Upper lobe of right lung (tissue), 1 donor: ENCODE data around the gene ABCB11. TPM values are rescaled to one million over a fixed set of nuclear protein-coding genes. Genes with fewer than 3 reads are reported as not detected.

Source experiments
- ATAC-seq: fragments of 200-7000 bp; cut with Tn5 transposase; one replicate; pipeline ENCODE4 v1.9.1; 2020; ENCODE audit warnings: mild to moderate bottlenecking, moderate library complexity
- DNase-seq: peaks from one replicate; pipeline ENCODE4 v3.0.0-alpha.2; 2020
- H3K27ac ChIP-seq: fragments of 200-600 bp; one replicate; pipeline ENCODE4 v1.8.0; 2022
- H3K27me3 ChIP-seq: fragments of 200-600 bp; one replicate; pipeline ENCODE4 v1.8.0; 2022; ENCODE audit warnings: mild to moderate bottlenecking
- H3K36me3 ChIP-seq: fragments of 200-600 bp; one replicate; pipeline ENCODE4 v1.8.0; 2022
- H3K4me1 ChIP-seq: fragments of 200-600 bp; one replicate; pipeline ENCODE4 v1.8.0; 2022
- H3K4me3 ChIP-seq: fragments of 200-600 bp; one replicate; pipeline ENCODE4 v1.8.0; 2022; ENCODE audit warnings: mild to moderate bottlenecking
- H3K9me3 ChIP-seq: fragments of 200-600 bp; one replicate; pipeline ENCODE4 v1.8.0; 2022
- CTCF ChIP-seq: fragments of 200-600 bp; IDR thresholded peaks from one replicate; pipeline ENCODE4 v1.8.0; 2022; ENCODE audit warnings: antibody characterized with exemption
- intact Hi-C: fragments of 100-400 bp; cut with DNase I; formaldehyde crosslinking; loops from one replicate; pipeline ENCODE4 v1.11.0; 2022
- long read RNA-seq: library from polyadenylated mRNA; unstranded; transcript quantifications from one replicate; pipeline ENCODE4 v2.0.0, GENCODE V29; 2021
- total RNA-seq: library from RNA; stranded (reverse); fragmentation: NEBNext Ultra II Directional; extraction: Animal tissue kit (Norgen Biotek cat#: 25700); gene quantifications from one replicate; pipeline ENCODE4 v1.2.1, GENCODE V29; 2021
- donor health status: DM: no; HTN: yes; CAD: no; lungs with severe emphysema.

Gene ABCB11
- total RNA-seq: 0.06 TPM
- long read RNA-seq: 0 reads

- intact Hi-C loops: no loop called here
- TF ChIP-seq CTCF: no peak
- Histone ChIP-seq H3K27ac (no peak within 1 kb of the TSS), H3K27me3 (no peaks in the 10 kb centered on the region), H3K36me3 (no peaks in the 10 kb centered on the region), H3K4me3 (no peak within 1 kb of the TSS), H3K4me1 (no peaks in the 10 kb centered on the region), H3K9me3 (no peaks in the 10 kb centered on the region)
- ATAC-seq (no peak), DNase-seq (no peak)
These were observed at the start of gene ABCB11 for GRCh38 chr2:169031202-169031601. Gene ABCB11 (minus strand): TSS chr2:169031324. CDS start chr2:169018125, 13,199 bp downstream.

- peak; percentile 69 for ATAC-seq
- intact Hi-C loops: no loop called here
- DNase-seq: no peak
- H3K27ac ChIP-seq: no peak overlapping the region
- no peak for TF ChIP-seq CTCF
- H3K27me3 ChIP-seq: no peaks in the 10 kb centered on the region
- no peaks in the 10 kb centered on the region for H3K4me1 ChIP-seq
- no peak overlapping the region for H3K4me3 ChIP-seq
- H3K36me3 ChIP-seq: no peaks in the 10 kb centered on the region
- peaks cover 5% of the 10 kb centered on the region for H3K9me3 ChIP-seq
These were observed 49.3 kb upstream of the ABCB11 start for GRCh38 chr2:169080250-169081069.

GRCh38 chr2:169077674-169078240, 46.6 kb upstream of the ABCB11 start:
- ATAC-seq (no peak), DNase-seq (no peak)
- H3K4me3 ChIP-seq: no peak overlapping the region
- H3K36me3 ChIP-seq: no peaks in the 10 kb centered on the region
- no peaks in the 10 kb centered on the region for H3K27me3 ChIP-seq
- intact Hi-C loops: no loop called here
- no peak for TF ChIP-seq CTCF
- no peaks in the 10 kb centered on the region for H3K4me1 ChIP-seq
- no peaks in the 10 kb centered on the region for H3K9me3 ChIP-seq
- no peak overlapping the region for H3K27ac ChIP-seq

DNA sequence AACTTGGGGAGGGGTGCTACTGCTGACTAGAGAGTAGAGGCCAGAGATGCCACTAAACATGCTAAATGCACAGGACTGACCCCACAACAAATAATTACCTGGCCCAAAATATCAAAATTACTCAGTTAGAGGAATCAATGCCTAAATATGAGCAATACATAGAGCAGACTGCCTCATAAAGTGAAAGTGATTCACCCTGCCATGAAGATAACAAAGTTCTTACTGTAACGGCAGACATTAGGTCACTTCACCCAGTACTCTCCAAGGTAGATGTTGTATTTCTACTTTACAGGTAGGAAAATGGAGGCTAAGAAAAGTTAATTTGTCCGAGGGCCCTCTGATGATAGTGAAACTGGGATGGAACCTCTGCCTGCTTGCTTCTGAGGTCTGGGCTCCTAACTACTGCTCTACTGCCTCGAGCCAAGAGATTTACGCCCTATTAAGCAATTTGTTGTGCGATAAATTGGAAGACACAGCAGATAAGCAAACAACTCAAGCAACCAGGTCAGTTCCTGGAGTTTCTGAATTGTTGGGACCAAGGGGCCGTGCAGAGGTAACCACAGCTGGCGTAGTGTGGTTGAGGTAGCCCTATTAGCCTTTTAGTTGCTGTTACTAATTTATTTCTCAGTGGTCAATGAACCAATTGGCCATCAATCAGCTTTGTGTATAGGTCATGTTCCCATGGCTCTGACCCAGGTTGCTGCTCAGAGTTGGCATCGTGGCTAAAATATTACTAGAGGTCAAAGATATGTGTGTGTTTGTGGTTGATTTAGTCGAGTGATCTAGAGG, 43.0 kb upstream of the ABCB11 start:
- H3K27me3 ChIP-seq: no peaks in the 10 kb centered on the region
- no peaks in the 10 kb centered on the region for H3K36me3 ChIP-seq
- H3K4me3 ChIP-seq: no peak overlapping the region
- ATAC-seq (no peak), DNase-seq (no peak)
- no peaks in the 10 kb centered on the region for H3K9me3 ChIP-seq
- no peaks in the 10 kb centered on the region for H3K4me1 ChIP-seq
- no peak for TF ChIP-seq CTCF
- intact Hi-C loops: no loop called here
- H3K27ac ChIP-seq: no peak overlapping the region

DNA sequence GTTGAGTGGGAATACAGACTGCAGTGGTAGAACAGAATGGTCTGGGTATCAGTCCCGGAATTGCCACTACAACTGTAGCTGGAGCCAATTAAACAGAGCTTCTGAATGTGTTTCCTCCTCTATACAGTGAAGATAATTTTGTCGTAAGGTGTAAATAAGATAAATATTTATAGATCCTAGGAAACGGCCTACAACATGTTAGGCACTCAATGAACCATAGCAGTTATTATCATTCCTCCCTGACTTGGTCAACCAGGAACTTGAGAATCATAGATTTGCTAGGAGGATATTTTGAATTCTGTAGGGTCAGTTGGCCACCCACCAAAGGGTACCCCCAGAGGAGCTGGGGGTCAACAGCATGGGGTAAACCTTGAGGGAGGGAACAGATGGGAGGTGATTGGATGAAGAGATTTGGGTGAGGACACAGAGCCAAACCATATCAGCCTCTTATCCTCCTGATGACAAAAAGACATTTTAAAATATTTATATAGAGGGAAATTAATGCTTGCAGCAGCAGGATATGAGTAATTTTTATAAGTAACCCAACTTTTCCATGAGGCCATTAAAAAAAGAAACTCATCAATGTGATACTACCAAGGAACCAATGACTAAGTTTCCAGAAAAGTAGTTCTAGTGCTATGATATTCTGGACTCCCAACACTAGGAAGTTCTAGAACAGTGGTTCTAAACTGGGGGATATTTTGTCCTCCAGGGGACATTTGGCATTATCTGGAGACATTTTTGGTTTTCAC, 42.3 kb upstream of the ABCB11 start:
- Histone ChIP-seq H3K4me1 (no peaks in the 10 kb centered on the region), H3K27me3 (no peaks in the 10 kb centered on the region), H3K9me3 (no peaks in the 10 kb centered on the region), H3K36me3 (no peaks in the 10 kb centered on the region), H3K27ac (no peak overlapping the region), H3K4me3 (no peak overlapping the region)
- TF ChIP-seq CTCF: no peak
- intact Hi-C loops: no loop called here
- DNase-seq: no peak
- ATAC-seq: no peak
